NCI-H2171 (cell line): ENCODE results near the gene TWIST2.

Experiments
- DNase-seq: peaks from one replicate; lab custom pipeline; 2025; lab: John Stamatoyannopoulos, UW

TWIST2 gene

DNA sequence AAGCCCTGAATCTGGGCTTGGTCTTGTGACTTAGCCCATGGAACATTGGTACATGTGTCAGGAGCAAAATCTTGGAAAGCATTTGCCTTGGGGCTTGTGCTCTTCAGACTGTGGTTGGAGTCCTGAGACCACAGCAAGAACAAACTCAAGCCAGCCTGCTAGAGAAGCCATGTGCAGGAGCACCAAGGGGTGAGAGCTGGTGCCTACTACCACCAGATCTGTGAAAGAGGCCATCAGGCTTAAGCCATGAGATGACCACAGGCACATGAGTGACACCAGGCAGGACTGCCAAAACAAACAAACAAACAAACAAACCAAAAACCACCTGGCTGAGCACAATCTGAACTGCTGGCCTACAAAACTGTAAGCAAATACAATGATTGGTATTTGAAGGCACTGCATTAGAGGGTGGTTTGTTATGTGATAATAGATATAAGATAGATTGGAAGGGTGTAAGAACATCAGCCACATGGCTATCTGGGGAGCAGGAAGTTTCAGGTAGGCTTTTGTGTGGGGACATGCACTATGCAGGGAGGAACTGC is 9.0 kb upstream of the TWIST2 start:
- no peak for DNase-seq

DNA sequence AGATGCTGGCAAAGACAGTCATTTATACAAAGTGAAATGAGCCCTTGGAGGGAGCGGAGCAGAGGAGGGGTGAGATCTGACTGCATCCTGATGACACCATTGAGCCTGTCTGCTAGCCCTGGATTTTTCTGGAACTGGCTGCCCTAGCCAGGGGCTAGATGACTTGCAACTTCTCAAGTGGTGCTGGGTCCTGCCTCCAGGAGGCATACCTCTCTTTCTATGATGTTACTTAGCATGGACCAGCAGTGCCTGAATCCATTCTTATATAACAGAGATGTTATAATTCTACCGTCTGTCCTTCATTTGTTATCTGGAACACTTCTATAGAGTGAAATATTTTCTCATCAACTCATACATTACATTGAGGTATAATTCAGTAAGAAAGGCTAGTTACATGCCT is 8.5 kb upstream of the TWIST2 start:
- DNase-seq, result no peak

DNA sequence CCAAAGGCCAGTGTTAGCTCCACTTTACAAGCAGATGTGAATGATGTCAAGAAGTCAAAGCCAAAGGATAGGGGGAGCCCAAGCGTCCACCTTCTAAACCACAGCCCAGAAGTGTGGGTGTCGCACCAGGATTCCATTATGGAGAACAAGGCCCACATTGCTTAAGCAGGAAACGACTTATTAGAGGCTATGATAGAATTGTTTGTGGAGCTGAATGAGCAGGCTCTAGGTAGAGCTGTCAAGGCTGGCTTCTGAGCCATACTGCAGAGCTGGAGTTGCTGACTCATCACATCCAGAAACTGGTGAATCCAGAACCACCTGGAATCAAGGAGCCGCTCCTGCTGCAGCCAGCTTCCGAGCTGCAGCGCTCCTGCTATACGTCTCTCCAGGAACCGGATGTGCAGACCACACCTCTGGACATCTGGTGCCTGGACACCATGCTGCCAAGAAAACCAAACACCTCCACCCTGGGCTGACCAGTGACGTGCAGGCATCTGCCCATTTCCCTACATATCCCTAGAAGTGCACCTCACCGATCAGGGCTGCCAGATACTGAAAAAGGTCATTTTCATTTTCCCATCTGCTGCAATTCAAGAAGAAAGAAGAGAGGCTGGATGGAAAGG is 6.2 kb upstream of the TWIST2 start:
- DNase-seq, result no peak

DNA sequence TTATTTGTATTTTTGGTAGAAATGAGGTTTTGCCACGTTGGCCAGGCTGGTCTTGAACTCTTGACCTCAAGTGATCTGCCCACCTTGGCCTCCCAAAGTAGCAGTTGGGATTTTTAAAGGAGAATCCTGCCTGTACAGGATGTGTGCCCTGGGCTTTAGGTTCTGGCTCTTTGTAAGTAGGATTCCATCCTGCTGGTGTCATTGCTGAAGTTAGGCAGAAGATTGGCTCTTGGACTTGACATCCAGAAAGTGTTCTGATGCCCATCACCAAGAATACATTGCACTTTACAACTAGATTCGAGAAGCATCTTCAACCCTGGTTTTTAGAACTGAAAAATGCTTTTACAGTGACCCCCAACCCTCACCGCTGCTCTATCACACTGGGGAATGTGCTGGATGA is 4.4 kb upstream of the TWIST2 start:
- DNase-seq, result no peak

DNA sequence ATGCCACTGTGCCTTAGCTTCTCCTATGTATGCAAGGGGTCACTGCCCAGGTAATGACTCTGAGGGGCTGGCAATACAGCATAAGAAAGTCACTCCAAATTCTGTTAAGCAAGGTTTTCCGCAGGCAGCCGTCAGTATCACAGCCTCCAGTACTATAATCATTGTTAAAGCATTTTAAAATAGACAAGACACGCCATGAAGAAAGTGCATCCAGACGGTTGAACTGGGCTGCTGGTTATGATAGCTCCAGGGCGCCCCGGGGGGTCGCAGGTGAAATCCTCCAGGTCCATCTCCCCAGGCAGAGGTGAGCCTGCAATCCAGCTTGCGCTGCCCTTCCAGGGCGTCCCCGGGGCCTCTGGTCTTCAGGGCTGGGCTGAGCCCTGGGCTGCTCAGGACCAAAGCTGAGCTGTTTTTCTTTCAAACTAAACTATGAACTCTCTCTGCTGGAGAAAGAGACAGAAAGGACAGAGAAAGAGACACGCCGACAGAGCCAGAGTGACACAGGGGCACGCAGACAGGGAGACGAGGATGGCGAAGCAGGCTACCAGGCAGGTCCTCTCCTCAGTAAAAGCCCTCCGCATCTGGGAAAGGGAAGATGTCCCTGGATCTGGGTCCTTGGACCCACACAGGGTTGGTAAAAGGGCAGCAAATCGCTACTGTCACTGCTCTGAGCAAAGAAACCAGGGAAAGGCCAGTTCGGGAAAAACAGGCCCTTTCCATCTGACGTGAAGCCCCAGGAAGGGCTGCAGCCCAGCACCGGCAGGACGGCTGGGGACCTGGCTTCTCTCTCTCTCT is 2.1 kb upstream of the TWIST2 start:
- no peak for DNase-seq

DNA sequence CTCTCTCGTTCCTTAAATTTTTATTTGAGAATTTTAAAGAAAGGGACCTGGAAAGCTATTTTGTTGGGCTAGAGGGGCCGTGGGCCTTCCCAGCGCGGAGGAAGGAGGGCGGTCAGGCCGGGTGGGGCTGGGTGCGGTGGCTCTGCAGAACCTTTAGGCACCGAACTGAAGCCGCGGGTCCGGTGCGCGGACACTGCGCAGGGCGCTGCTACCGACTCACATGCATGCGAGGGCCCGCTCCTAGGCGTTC is 1.6 kb upstream of the TWIST2 start:
- no peak for DNase-seq

DNA sequence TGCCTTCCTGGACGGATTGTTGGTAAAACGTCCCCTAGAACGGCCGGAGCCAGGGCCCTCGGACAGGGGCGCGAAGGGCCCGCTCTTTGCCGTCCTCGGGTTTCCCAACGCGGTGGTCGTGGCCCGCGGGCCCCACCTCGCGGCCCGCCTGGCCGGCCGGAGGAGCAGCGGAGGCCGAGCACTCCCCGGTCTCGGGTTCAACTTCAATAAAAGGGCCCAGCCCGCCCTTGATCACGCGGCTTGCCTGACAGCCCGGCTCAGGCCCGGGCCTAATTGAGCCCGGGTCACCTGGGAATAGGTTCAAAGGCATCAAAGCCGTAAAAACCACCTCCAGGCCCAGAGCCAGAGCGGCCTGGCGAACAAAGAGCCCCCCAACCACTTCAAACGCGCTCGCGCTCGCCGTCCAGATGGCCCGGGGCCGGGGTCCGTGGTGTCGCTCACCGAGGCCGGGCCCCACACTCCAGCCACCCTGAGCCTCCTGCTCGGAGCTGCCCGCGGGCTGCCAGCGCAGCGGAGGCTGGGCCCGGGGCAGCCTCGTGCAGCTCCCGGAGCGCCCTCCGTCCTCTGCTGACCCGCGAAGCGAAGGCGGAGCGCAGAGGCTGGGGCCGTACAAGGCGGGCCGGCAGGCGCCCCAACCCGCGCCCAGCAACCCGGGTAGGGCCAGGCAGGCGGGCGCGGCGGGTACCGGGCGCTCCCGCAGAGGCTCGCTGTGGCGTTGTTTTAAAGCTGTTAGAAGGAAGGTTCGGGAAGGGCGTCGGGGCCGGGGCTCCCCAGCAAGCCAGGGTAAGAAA is 1.1 kb upstream of the TWIST2 start:
- no peak for DNase-seq

DNA sequence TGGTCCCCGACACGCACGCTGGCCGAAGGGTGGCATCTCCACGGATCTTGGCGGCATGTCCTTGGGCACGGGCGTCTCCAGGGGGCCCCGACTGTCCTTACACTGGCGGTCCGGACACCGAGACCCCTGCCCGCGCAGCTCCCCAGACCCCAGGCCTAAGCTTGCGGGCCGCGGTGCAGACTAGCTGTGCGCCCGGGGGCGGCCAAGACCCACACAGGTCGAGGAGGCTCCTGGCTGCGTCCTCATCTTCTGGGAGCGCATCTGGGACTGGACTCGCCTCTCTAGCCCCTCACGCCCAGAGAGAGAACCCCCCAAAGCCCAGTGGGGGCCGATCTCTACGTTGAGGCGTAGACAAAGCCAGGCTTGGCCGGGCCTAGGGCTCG is 475 bp upstream of the TWIST2 start:
- no peak for DNase-seq

DNA sequence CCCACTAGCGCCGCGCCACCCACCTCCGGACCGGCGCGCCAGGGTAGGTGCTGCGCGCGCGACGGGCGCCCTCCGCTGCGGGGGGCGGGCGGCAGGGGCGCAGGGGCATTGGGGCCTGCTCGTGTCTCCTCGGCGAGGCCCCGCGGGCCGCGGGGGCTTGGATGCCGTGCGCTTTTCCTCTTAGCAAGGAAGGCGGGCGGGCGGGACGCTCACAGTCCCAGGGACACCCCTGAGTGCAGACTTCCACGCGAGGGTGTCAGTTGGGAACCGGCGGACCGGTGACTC is 748 bp downstream of the TWIST2 start:
- no peak for DNase-seq

DNA sequence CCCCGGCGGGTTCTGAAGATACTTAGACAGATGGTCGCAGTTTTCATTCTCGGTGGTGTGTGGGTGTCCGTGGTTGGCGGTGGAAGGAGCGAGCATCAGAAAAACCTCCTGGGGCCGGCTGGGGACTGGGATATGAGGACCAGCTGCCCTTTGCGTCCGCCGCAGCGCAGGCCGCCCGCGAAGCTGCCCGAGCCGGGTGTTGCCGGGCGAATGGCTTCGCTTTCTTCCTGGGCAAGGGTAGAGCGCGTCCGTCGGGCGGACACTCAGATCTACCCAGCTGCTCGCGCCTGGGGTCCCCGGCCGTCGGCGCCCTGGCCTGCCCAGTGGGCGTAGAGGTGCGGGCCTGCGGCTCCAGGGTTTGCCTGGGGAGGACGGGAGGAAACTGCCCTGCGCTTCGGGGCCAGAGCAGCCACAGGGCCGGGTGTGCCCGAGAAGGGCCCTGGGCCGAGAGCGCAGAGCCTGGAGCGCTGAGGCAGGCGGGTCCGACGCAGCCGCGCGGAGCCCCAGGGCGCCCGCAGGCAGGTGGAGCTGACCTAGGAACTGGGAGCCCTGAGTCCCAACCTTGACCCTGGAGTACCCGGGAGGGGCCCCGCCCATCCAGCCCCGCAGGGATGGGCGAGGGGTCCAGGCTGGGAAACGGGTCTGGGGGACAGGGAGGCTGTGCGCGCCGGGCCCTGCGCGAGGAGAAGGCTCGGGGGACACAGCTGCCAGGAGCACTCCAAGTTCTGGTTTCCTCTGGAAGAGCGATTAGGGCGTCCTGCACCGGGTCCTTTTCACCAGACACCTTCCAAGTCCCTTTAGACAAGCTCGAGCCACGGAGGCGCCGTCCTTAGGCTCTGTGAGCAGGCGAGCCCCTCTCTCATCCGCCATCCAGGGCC is 1.3 kb downstream of the TWIST2 start:
- DNase-seq, result no peak

DNA sequence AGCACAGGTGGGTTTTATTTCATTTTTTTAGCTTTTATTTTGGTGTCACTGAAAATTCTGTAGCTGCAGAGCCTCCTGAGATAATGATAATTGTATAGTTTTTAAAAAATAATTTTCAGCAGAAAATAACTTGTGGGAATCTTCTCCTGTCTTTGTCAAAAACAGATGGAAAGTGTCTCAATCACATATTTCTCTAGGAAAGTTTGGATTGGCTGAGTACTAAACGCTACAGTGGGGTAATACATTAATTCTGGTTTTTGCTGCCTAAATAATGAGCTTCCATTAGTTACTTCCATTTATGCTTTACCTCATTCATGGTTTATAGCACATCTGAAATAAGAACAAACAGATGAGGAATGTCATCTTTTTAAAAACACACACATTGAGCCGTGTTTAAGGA is 2.2 kb downstream of the TWIST2 start:
- DNase-seq, result no peak

DNA sequence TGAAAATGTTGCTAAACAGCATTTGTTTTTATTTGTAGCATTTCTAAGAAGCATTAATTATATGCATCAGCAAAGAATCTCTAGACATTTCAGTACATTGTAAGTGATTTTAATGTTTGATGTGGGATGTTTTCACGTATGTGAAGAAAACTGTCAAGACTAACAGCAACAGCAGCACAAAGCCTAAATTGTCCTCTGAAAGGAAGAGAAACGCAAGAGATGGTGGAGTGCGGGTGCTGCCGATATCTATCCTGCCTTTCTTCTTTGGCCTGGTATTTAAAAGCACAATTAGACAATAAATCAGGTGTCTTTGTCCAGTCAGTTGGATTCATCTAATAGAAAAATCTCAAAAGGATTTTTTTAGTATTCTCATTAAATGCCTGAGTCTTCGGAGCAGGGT is 3.1 kb downstream of the TWIST2 start:
- no peak for DNase-seq

DNA sequence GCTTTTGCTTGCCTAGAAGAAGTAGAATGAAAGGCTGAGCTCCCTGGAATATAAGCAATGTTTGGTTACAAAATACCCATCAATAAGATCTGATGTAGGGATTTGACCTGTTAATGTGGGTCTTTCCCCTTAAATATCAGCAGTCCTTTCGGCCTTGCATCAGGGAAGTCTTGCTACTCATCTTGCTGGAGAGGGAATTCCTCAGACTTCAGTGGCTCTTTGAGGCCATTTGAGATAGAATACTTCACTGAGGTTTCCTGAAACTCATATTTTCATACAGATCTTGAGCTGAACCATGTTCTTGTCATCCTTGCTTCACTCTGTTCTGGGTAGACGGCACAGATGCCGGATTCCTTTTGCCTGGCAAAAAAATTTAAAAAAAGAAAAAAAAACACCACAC is 3.9 kb downstream of the TWIST2 start:
- no peak for DNase-seq

DNA sequence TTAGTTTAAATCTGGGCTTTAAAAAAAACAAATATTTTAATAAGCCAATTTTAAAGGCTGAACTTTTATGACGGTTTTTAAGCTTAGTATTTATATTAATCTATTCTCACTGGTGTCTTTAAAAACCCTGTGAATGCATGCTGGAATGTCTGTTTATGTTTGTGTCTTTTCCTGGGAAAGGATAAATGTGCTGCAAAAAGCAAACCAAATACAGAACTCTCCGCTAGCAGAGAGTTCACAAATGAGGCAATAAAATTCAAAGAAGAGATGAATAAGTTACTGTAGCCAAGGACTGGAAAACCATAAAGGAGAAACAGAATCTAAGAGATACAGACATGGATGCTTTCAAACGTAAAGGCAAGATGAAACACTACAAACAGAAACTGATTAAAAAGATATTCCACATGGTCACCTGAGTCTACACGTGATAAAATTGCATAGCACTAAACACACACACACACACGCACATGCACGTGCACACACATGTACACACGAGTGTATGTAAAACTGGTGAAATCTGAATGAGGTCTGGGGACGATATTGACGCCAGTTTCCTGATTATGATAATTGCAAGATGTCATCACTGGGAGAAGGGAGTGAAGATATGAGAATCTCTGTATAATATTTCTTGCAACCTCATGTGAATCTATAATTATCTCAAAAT is 4.5 kb downstream of the TWIST2 start:
- no peak for DNase-seq

DNA sequence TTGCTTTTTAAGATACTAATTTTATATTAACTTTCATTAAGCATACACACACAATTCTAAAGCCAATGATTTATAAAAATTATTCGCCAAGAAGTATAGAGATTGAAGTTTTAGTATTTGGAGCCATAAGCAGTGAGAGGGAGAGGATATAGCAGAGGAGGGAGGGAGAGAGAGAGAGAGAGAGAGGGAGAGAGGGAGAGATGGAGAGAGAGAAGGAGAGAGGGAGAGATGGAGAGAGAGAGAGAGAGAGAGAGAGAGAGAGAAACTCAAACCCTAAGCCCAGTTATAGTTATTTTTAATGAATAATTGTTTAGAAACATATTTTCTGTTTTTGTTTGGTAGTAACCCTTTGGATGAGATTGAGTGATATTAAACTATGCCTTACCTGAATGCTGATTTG is 5.3 kb downstream of the TWIST2 start:
- DNase-seq, result no peak

DNA sequence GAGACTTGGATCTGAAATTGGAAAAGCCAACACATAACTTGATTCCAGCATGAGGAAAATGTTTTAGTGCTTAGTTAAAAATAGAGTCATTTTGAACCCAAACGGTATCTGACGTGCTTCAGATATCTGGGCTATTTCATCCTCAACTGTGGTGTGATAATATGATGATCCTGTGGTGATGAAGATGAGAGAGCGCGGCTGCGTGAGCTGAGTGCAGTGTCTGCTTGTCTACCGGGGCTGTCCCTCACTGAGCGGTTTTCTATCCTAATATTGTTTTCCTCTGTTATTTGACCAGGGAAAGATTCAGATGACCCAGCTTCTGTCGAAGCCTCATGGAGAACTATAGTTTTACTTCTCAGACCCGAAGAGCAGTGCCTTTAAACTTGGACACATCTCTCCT is 5.8 kb downstream of the TWIST2 start:
- DNase-seq, result no peak

DNA sequence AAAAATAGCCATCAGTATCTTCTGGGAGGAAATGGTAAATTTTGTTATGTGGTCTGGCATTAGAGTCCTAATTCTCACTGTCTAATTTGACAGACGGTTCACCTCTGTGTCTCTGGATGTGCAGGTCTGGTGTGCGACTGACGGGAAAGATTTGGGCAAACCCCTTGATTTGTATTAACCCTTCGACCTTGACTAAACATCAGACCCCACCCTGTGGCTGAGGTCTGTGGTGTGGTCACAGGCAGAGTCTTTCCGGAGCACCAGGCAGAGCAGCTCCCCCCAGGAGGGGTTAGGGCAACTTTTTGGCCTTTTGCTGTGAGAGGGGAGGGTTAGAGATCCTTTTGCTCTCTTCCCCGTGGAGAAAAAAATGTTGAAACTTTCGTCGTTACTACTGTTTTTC is 6.4 kb downstream of the TWIST2 start:
- DNase-seq, result no peak

DNA sequence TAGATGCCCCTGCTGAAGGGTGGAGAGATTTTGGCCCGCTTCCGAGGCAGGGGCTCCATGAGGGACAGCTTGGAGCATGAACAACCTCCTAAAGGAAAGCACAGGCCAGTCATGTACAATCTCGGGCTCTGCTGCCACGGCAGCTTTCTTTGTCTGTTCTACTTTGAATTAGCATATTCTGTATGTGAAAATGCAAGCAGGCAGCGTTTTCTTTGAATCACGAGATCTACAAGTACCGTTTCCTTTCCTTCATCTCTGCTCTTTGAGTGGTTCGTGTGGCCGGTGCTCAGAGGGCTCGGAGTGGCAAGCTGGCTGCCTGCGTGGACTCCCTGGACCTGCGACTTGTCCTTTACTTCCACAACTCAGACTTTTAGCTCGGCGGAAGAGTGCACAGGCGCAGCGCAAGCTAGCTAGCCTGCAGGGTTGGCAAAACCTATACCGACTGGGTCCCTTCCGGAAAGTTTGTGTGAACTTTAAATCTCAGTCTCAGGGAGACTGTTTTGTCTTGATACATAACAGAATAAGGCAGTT is 6.9 kb downstream of the TWIST2 start:
- no peak for DNase-seq

DNA sequence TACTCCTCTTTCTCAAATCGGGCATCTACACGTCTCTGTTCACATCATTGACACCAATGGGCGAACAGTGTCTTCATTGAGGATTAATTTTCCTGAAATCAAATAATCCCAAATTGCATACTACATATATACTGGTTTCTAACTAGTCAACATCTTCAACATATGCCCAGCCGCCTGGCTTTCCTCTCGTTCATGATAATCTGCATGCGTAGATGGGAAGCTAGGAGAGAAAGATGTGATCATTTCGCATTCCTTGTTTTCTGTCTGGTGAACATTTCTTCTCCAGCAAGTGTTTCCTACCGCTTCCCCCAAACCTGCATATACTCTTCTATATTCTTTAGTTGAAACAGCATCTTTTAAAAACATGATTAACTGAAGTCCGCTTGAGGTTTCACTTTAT is 7.4 kb downstream of the TWIST2 start:
- DNase-seq, result no peak

DNA sequence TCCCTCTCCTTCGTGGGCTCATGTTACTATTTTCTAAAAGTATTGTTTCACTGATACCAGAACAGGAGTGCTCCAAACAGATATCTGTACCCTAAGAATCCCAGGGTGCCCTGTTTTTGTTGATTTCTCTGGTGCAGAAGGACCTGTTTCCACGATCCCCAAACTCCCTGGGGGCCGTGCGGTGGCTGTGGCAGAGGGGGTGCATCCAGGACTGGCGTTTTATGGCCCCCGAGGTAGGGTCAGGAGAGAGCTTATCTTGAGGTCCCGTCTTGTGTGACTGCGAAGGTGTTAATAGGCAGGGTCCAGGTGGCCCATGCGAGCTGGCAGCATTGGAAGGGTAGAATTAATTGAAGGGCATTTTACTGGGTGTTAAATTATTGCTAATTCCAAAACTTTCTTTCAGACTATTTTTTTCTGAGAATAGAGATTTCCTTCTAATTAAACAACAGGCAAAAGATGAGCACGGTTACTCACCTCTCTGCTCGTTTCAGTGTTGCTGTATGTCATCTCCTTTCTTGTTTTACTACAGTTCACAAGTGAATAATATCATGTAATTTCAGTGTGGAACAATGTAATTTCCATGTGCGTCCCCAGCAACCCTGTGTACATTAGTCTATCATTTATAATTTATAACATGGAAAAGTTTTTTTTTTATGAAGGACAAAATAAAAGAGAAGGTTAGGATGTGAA is 8.2 kb downstream of the TWIST2 start:
- no peak for DNase-seq
